ENCODE data around the gene FLACC1.

GRCh38 chr2:201366146-201366545 is 9.0 kb upstream of the FLACC1 start:
- TF ChIP-seq CTCF (IDR thresholded peaks at IDR 0.05) (no peak), POLR2A (IDR thresholded peaks at IDR 0.05) (no peak)

Data from lower leg skin (tissue), 3 donors.